HG03175 (cell line): ENCODE data around the gene PGAM2.
"Not testable (repeated sequence)": the region's sequence is repeated elsewhere in the genome, so short reads cannot be mapped to it uniquely, and the experiment has no call there.

Source experiments
- ATAC-seq: cut with Tn5 transposase; IDR thresholded peaks from one replicate; pipeline ENCODE4 v1.9.1; 2021; ENCODE audit warnings: mild to moderate bottlenecking, moderate library complexity; ENCODE audit not compliant: unreplicated experiment

PGAM2 gene

DNA sequence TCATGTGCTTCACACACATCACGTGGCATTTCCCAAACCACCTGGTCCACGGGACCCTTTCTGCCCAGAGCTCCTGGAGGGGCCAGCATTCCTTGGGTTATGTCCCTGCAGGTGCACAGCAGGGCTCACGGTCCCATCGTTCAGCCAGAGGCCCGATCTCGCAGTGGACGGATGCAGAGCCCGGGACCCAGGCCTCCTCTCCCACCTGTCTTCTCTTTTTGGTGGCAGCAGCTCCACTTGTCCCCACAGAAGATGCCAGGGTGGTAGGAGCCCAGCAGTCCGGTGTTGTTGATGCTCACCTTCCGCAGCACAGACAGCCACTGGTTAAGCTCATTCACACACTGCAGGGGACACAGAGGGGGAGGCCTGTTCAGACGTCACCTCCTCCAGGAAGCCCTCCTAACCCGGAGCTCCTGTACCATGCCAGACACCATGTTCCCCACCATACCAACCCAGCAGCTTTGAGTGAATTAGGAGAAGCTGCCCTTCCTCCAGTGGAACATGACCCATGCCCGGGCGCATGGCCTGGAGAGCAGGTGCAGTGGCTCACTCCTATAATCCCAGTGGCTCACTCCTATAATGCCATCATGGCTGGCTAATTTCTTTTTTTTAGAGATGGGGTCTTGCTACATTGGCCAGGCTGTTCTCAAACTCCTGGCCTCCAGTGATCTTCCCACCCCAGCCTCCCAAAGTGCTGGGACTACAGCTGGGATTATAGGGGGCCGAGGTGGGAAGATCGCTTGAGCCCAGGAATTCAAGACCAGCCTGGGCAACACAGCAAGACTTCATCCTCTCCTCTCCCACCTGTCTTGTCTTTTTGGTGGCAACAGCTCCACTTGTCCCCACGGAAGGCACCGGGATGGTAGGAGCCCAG is 31.2 kb downstream of the PGAM2 start:
- not testable (repeated sequence) for ATAC-seq

DNA sequence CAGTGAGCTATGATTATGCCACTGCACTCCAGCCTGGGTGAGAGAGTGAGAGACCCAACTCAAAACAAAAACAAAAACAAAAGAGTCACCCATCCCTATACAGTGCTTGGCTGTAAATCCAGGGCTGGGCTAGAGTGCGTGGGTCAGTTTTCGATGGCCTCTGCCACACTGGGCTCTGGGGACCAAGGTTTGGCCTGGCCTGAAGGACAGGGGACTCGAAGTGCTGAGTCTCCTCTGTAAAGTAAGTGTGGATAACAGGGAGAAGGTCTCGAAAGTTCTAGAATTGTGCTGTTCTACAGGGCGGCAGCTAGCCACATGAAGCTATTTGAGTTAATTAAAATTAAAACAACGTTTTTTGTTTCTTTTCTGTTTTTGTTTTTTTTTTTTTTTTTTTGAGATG is 33.3 kb downstream of the PGAM2 start:
- not testable (repeated sequence) for ATAC-seq

DNA sequence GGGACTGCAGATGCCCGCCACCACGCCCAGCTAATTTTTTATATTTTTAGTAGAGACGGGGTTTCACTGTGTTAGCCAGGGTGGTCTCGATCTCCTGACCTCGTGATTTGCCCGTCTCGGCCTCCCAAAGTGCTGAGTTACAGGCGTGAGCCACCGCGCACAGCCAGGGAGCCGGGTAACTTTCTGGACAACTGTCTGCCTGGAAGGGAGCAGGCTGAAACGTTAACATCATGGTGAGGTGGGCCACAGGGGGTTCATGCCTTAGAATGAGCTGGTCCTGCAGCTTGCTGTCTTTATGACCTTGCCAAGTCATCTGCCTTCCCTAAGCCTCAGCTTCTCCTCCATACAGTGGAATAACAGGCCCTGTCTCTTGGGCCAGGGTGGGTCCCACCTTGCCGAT is 34.0 kb downstream of the PGAM2 start:
- ATAC-seq = not testable (repeated sequence)

DNA sequence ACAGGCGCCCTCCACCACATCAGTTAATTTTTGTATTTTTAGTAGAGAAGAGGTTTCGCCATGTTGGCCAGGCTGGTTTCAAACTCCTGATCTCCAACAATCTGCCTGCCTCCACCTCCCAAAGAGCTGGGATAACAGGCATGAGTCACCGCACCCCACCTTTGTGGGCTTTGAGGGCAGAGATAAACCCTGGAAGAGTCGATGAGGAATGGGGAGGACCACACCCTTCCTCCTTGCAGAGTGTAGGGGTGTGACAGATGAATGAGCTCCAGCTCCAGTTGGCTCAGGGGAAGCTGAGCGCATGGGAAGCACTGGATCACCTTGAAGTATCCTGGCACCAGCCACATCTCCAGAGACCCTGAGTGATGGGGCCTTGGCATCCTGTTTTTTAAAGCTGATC is 35.3 kb downstream of the PGAM2 start:
- ATAC-seq = not testable (repeated sequence)

DNA sequence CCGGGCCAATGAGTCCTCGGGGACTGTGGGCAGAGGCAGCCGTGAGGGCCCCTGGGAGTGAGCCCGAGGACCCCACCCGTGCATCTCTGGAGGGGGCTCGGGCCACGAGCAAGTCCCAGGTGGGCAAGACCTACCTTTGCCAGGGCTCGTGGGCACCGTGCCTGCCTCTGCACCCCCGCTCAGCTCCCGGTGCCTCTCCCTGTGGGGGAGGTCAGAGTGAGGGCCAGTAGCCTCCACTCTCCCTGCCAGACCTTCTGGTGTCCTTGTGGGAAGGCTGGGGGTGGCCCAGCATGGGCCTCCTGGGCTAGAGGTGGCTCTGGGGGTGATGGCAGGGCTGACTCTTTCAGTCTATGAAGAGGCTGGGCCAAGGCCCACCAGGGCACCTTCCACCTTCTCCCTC is 35.9 kb downstream of the PGAM2 start:
- not testable (repeated sequence) for ATAC-seq

DNA sequence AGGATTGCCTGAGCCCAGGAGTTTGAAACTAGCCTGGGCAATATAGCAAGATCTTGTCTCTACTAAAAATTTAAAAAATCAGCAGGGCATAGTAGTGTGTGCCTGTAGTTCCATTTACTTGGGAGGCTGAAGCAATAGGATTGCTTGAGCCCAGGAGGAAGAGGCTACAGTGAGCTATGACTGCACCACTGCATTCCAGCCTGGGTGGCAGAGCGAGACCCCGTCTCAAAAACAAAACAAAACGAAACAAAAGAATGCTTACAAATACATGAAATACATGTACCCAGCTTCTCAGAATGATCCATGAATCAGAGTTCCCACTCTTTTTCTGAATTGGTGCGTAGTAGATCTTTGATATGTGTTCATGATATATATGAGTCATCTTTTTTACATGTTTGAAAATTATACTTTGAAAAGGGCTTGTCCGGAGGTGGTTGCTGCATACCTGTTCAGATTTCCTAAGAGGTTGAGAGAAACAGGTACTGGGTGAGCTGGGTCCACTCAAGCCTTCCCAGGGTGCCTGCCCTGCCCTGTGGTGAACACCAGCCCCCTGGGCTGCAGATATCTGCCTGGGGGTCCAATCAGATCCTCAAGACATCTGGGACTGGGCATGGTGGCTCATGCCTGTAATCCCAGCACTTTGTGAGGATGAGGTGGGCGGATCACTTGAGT is 42.4 kb downstream of the PGAM2 start:
- ATAC-seq = not testable (repeated sequence)

DNA sequence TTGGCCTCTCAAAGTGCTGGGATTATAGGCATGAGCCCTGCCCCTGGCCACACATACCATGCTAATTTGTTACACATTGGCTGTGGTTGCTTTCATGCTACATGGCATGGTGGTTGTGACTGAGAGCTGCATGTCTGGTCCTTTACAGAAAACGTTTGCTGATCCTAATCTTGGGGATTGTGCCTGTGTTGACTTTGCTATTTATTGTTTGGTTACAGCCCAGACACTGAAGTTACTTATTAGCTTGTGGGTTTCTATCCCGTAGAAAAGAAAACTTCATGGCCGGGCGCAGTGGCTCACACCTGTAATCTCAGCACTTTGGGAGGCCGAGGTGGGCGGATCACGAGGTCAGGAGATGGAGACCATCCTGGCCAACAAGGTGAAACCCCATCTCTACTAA is 43.3 kb downstream of the PGAM2 start:
- not testable (repeated sequence) for ATAC-seq

DNA sequence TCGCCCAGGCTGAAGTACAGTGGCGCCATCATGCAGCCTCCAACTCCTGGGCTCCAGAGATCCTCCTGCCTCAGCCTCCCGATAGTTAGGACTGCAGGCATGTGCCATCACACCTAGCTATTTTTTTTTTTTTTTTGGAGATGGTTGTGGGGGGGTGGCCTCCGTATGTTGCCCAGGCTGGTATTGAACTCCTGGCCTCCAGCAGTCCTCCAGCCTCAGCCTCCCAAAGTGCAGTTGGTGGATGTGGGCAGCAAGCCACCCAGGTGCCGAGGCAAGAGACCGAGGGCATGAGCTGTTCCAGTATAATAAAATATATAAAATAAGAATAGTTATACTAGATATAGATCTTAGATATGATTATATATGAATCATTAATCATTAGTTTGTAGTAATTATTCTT is 45.5 kb downstream of the PGAM2 start:
- ATAC-seq = not testable (repeated sequence)

DNA sequence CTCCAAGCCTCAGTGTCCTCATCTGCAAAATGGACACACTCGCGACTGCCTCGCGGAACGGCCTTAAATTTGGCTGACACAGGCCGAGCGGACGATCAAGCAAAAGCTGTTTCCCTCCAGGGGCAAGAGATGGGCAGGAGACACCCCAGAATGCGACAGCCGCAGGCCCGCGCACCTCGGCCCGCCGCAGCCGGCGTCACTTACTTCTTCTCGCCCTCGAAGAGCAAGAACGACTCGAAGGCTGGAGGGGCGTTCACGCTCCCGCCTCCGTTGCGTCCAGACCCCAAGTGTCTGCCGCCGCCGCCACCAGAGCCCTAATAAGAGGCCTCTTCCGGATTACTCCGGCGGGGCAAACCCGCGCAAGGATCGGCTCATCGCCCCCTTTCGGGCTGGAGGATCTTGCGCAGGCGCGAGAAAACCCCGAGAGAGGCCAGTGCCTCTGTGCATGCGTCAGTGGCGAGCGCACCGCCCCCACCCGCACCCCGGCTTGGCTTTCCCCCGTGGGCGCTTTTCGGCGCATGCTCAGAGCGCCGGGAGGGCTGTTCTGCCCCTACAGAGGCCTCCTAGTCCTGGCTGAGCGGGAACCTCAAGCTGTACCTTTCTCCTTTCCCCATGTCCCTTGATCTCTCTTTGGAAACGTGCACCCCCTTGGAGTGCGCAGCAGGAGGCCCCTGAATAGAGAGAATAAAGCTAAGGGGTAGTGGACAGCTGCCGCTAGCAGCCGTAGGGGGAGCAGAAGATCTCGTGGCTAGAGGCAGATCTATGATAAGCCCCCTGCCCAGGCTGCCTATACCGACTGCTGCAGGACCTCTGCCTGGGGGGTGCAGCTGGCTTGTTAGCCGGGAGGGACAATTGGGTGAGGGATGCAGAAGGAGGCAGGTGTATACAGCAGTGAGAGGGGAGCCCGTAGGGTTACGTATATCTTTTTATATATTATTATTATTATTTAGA is 46.2 kb downstream of the PGAM2 start:
- ATAC-seq = peak; percentile 96

DNA sequence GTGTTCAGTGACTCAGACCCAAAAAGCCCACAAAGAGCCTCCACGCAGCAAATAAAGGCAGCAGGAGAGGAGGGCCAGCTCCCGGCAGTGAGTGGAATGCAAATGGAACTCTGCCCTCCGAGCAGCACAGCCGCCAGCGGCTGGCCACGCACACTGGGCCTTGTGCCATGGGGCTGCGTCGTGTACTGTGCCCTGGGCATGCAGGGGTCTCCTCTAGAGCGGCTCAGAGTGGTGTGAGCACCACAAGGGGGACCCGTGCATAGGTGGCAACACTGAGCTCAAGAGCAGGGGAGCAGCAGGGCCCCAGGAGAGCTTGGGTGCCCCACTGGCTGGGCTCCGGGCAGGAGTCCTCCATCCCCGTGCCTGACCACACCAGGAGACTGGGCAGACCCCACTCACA is 50.3 kb downstream of the PGAM2 start:
- not testable (repeated sequence) for ATAC-seq
